Panc1 (cell line): Measurements from ENCODE around the gene ANTXR2. TPM values are rescaled to one million over a fixed set of nuclear protein-coding genes. Genes with fewer than 3 reads are reported as not detected.

Experiments
- ATAC-seq: fragments of 200-7000 bp; cut with Tn5 transposase; 2 replicates; pipeline ENCODE4 v1.9.1; 2020; ENCODE audit warnings: mild to moderate bottlenecking, moderate library complexity
- BruUV-seq: library from RNA; stranded (reverse); fragments of 400-500 nt; replicated peaks from 2 replicates; lab custom pipeline; 2021; lab: Mats Ljungman, UMichigan
- CTCF ChIA-PET: fragments of 300-600 bp; sonication (Branson Sonifier 250); formaldehyde crosslinking; loops from one replicate; lab custom pipeline; 2022; ENCODE audit warnings: antibody characterized with exemption; lab: Charles Lee
- POLR2A ChIA-PET: fragments of 300-600 bp; sonication (Branson Sonifier 250); formaldehyde crosslinking; loops from one replicate; lab custom pipeline; 2022; ENCODE audit warnings: antibody characterized with exemption; lab: Charles Lee
- DNase-seq: peaks from one replicate; pipeline ENCODE4 v3.0.0-alpha.2; 2010; ENCODE audit warnings: low read depth, low spot score
- H3K27ac ChIP-seq: 2 replicates; pipeline ENCODE4 v1.5.1; 2011; ENCODE audit warnings: mild to moderate bottlenecking, low read length, inconsistent platforms
- H3K27me3 ChIP-seq: fragments of 200-500 bp; sonication (Bioruptor generic); 2 replicates; pipeline ENCODE4 v1.6.0; 2014; ENCODE audit warnings: low read length, inconsistent platforms; ENCODE audit not compliant: control insufficient read depth, insufficient read depth
- H3K36me3 ChIP-seq: fragments of 200-500 bp; sonication (Bioruptor generic); 2 replicates; pipeline ENCODE4 v1.5.1; 2014; ENCODE audit warnings: inconsistent platforms, mild to moderate bottlenecking, low read length, moderate library complexity; ENCODE audit not compliant: control insufficient read depth, insufficient read depth
- H3K4me1 ChIP-seq: 2 replicates; pipeline ENCODE4 v1.5.1; 2011; ENCODE audit warnings: inconsistent platforms, mild to moderate bottlenecking, low read length, moderate library complexity; ENCODE audit not compliant: control insufficient read depth, insufficient read depth
- H3K4me3 ChIP-seq, 2 experiments: 2 replicates each; pipeline ENCODE4 v1.5.1; 2011 to 2012; ENCODE audit warnings: low read depth in 2 of 2, low read length in 2 of 2, mild to moderate bottlenecking in 2 of 2, inconsistent platforms in 1 of 2, moderate library complexity in 1 of 2
- H3K9me3 ChIP-seq: fragments of 200-500 bp; sonication (Bioruptor generic); 2 replicates; pipeline ENCODE4 v1.5.1; 2014; ENCODE audit warnings: low read depth, mild to moderate bottlenecking, inconsistent platforms, low read length, moderate library complexity; ENCODE audit not compliant: control insufficient read depth, insufficient read depth
- POLR2AphosphoS5 ChIP-seq: IDR thresholded peaks from 2 replicates; pipeline ENCODE4 v1.6.1; 2012; ENCODE audit warnings: mild to moderate bottlenecking, low read depth, low read length, moderate library complexity
- SIN3A ChIP-seq: IDR thresholded peaks from 2 replicates; pipeline ENCODE4 v1.6.1; 2012; ENCODE audit warnings: low read depth, mild to moderate bottlenecking, low read length, moderate library complexity, borderline replicate concordance; ENCODE audit not compliant: insufficient read depth
- TCF7L2 ChIP-seq: IDR thresholded peaks from 2 replicates; pipeline ENCODE4 v1.6.1; 2011; ENCODE audit warnings: mild to moderate bottlenecking, low read depth, low read length, inconsistent platforms
- in situ Hi-C: cut with HindIII; loops from 2 replicates; pipeline ENCODE4 v1.10.0; 2016; ENCODE audit warnings: low sequenced_read_pairs, low pct_unique_long_range_greater_than_20kb
- intact Hi-C: fragments of 100-400 bp; cut with micrococcal nuclease; formaldehyde crosslinking; loops from one replicate; pipeline ENCODE4 v1.10.0; 2022; ENCODE audit not compliant: unreplicated experiment
- total RNA-seq: library from RNA; stranded (reverse); gene quantifications from one replicate; pipeline ENCODE4 v1.2.1, GENCODE V29; 2021; ENCODE audit not compliant: unreplicated experiment
- TF ChIP-seq, protein P1 (sequence below): fragments of 450-650 bp; IDR thresholded peaks from 2 replicates; pipeline ENCODE4 v1.5.1; 2017; ENCODE audit warnings: mild to moderate bottlenecking
- TF ChIP-seq, protein P2 (sequence below), 2 experiments: IDR thresholded peaks; 2 replicates each; pipeline ENCODE4 v1.6.1; 2011 to 2012; ENCODE audit warnings: low read depth in 2 of 2, control low read depth in 1 of 2, low read length in 1 of 2, mild to moderate bottlenecking in 1 of 2, moderate library complexity in 1 of 2; ENCODE audit not compliant: insufficient read depth in 1 of 2

Gene ANTXR2
- total RNA-seq, 1 experiment from 2014 or later, result 27.8 TPM

GRCh38 chr4:80103629-80104028 is 30.6 kb upstream of the ANTXR2 start:
- intact Hi-C loops (no loop called here), in situ Hi-C loops (no loop called here)
- CTCF ChIA-PET, result no interaction called here
- no peak for TF ChIP-seq SIN3A
- TF ChIP-seq TCF7L2, result no peak
- TF ChIP-seq, protein P1, sequence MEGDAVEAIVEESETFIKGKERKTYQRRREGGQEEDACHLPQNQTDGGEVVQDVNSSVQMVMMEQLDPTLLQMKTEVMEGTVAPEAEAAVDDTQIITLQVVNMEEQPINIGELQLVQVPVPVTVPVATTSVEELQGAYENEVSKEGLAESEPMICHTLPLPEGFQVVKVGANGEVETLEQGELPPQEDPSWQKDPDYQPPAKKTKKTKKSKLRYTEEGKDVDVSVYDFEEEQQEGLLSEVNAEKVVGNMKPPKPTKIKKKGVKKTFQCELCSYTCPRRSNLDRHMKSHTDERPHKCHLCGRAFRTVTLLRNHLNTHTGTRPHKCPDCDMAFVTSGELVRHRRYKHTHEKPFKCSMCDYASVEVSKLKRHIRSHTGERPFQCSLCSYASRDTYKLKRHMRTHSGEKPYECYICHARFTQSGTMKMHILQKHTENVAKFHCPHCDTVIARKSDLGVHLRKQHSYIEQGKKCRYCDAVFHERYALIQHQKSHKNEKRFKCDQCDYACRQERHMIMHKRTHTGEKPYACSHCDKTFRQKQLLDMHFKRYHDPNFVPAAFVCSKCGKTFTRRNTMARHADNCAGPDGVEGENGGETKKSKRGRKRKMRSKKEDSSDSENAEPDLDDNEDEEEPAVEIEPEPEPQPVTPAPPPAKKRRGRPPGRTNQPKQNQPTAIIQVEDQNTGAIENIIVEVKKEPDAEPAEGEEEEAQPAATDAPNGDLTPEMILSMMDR, result no peak
- TF ChIP-seq POLR2AphosphoS5, result no peak
- TF ChIP-seq, protein P2, sequence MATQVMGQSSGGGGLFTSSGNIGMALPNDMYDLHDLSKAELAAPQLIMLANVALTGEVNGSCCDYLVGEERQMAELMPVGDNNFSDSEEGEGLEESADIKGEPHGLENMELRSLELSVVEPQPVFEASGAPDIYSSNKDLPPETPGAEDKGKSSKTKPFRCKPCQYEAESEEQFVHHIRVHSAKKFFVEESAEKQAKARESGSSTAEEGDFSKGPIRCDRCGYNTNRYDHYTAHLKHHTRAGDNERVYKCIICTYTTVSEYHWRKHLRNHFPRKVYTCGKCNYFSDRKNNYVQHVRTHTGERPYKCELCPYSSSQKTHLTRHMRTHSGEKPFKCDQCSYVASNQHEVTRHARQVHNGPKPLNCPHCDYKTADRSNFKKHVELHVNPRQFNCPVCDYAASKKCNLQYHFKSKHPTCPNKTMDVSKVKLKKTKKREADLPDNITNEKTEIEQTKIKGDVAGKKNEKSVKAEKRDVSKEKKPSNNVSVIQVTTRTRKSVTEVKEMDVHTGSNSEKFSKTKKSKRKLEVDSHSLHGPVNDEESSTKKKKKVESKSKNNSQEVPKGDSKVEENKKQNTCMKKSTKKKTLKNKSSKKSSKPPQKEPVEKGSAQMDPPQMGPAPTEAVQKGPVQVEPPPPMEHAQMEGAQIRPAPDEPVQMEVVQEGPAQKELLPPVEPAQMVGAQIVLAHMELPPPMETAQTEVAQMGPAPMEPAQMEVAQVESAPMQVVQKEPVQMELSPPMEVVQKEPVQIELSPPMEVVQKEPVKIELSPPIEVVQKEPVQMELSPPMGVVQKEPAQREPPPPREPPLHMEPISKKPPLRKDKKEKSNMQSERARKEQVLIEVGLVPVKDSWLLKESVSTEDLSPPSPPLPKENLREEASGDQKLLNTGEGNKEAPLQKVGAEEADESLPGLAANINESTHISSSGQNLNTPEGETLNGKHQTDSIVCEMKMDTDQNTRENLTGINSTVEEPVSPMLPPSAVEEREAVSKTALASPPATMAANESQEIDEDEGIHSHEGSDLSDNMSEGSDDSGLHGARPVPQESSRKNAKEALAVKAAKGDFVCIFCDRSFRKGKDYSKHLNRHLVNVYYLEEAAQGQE (IDR thresholded peaks at IDR 0.05; ENCODE audit: insufficient read depth in 1 of 2, low read depth in 2 of 2, low read length in 1 of 2), result no peak
- BruUV-seq, result no TSS peak
- no peak overlapping the region for H3K27ac ChIP-seq
- ATAC-seq (no peak), DNase-seq (no peak)
- no peaks in the 10 kb centered on the region for H3K36me3 ChIP-seq
- POLR2A ChIA-PET, result no interaction called here
- peaks cover 23% of the 10 kb centered on the region for H3K9me3 ChIP-seq
- no peaks in the 10 kb centered on the region for H3K4me1 ChIP-seq
- no peaks in the 10 kb centered on the region for H3K27me3 ChIP-seq
- no peak overlapping the region for H3K4me3 ChIP-seq

- BruUV-seq, result no TSS peak
- Histone ChIP-seq H3K9me3 (peaks cover 9% of the 10 kb centered on the region), H3K27ac (peak overlapping the region; percentile 29; the same call in 1 of the 2 replicates), H3K4me3 (no peak overlapping the region), H3K36me3 (no peaks in the 10 kb centered on the region), H3K27me3 (no peaks in the 10 kb centered on the region), H3K4me1 (no peaks in the 10 kb centered on the region)
- DNase-seq (no peak), ATAC-seq (peak; percentile 80)
- intact Hi-C loops (no loop called here), in situ Hi-C loops (no loop called here)
- CTCF ChIA-PET, result no interaction called here
- TF ChIP-seq TCF7L2 (no peak), POLR2AphosphoS5 (no peak), SIN3A (no peak)
- TF ChIP-seq, protein P1, result no peak
- TF ChIP-seq, protein P2 (IDR thresholded peaks at IDR 0.05; ENCODE audit: insufficient read depth in 1 of 2, low read depth in 2 of 2, low read length in 1 of 2), result no peak
- POLR2A ChIA-PET, result interaction anchor here (1.3 kb wide), 1 partner anchor 29 kb away, joined by 3 read pairs; the partner anchor contains the start of gene ANTXR2
Observed at GRCh38 chr4:80101792-80102116, 28.7 kb upstream of the ANTXR2 start.
